GM18526 (cell line): ENCODE measurements around the gene MAP1LC3B2.

Experiments used
- POLR2A ChIP-seq: IDR thresholded peaks from 3 replicates; pipeline ENCODE4 v1.6.1; 2011; ENCODE audit not compliant: insufficient read length; ENCODE audit errors: extremely low read depth

MAP1LC3B2 gene

GRCh38 chr12:116565963-116566362, 6.8 kb downstream of the MAP1LC3B2 start:
- no peak for TF ChIP-seq POLR2A

- no peak for TF ChIP-seq POLR2A
Measured at GRCh38 chr12:116568203-116568602, 9.0 kb downstream of the MAP1LC3B2 start.

DNA sequence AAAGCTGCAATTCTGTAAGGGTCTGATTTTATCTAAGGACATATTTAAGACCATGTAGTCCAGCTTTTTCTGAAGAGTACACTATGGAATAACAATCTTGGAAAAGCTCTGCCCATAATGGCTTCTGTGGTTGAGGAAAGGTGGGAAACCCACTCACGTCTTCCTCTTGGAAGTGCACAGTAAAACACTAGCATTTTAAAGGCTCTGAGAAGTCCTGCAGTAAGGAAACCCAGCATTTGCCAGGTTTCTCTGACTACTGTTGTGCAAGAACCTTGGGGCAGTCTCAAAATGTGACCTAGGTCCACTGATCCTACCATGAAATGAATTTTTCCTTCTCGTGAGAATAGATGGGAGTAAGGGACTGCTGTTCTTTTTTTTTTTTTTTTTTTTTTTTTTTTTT, 11.9 kb downstream of the MAP1LC3B2 start:
- TF ChIP-seq POLR2A = no peak

GRCh38 chr12:116573776-116574175, 14.6 kb downstream of the MAP1LC3B2 start:
- TF ChIP-seq POLR2A = no peak

- TF ChIP-seq POLR2A = no peak
Measured at GRCh38 chr12:116577154-116577561, 18.0 kb downstream of the MAP1LC3B2 start.

DNA sequence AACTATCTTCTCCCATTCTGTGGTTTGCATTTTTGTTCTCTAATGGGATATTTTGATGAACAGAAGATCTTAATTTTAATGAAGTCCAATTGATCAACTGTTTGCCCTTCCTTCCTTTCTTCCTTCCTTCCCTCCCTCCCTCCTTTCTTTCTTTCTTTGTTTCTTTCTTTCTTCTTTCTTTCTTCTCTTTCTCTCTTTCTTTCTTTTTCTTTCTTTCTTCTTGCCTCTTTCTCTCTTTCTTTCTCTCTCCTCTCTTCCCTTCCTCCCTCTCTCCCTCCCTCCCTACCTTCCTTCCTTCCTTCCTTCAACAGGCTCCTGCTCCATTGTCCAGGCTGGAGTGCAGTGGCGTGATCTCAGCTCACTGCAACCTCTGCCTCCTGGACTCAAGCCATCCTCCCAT, 18.9 kb downstream of the MAP1LC3B2 start:
- TF ChIP-seq POLR2A = no peak

GRCh38 chr12:116582610-116583009, 23.4 kb downstream of the MAP1LC3B2 start:
- no peak for TF ChIP-seq POLR2A

GRCh38 chr12:116583129-116583694, 24.0 kb downstream of the MAP1LC3B2 start:
- no peak for TF ChIP-seq POLR2A

DNA sequence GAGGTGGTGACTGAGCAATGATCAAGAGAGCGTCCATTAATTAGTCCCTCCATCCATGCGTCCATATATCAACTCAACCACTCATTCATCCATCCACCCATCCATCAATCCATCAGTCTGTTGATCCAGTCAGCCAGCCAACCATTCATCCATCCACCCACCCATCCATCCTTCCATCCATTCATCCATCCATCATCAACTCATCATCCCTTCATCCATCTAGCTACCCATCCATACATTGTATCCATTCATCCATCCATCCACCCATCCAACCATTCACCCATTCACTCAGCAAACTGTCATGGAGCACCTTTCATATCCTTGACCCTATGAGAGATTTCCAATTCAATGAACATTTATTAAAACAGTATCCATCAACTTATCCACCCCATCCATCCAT, 28.1 kb downstream of the MAP1LC3B2 start:
- no peak for TF ChIP-seq POLR2A

- TF ChIP-seq POLR2A = no peak
Measured at GRCh38 chr12:116588390-116589028, 29.3 kb downstream of the MAP1LC3B2 start.

GRCh38 chr12:116589581-116589980, 30.4 kb downstream of the MAP1LC3B2 start:
- no peak for TF ChIP-seq POLR2A

DNA sequence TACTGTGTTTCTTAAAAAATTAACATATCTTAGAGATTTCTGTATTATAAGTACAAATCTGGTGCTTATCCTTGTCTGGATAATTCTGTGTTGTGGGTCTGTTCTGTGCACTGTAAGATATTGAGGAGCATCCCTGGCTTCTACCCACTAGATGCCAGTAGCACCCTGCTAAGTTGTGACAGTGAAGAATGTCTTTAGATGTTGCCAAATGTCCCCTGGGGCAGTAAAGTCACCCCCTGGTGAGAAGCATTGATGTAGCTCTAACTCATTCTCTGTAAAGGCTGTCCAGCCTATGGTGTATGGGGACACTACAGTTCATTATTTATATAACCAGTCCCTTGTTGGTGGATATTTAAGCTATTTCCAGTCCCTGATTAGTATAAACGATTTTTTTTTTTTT, 31.4 kb downstream of the MAP1LC3B2 start:
- no peak for TF ChIP-seq POLR2A

- no peak for TF ChIP-seq POLR2A
Measured at GRCh38 chr12:116591855-116592637, 32.9 kb downstream of the MAP1LC3B2 start.

DNA sequence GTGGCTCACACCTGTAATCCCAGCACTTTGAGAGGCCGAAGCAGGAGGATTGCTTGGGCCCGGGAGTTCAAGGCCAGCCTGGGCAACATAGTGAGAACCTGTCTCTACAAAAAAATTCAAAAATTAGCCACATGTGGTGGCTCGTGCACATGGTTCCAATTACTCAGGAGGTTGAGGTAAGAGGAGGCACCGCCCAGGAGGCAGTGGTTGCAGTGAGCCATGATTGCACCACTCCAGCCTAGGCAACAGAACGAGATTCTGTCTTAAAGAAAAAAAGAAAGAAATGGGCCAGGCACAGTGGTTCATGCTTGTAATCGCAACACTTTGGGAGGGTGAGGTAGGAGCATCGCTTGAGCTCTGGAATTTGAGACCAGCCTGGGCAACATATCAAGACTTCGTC, 33.5 kb downstream of the MAP1LC3B2 start:
- TF ChIP-seq POLR2A = no peak

DNA sequence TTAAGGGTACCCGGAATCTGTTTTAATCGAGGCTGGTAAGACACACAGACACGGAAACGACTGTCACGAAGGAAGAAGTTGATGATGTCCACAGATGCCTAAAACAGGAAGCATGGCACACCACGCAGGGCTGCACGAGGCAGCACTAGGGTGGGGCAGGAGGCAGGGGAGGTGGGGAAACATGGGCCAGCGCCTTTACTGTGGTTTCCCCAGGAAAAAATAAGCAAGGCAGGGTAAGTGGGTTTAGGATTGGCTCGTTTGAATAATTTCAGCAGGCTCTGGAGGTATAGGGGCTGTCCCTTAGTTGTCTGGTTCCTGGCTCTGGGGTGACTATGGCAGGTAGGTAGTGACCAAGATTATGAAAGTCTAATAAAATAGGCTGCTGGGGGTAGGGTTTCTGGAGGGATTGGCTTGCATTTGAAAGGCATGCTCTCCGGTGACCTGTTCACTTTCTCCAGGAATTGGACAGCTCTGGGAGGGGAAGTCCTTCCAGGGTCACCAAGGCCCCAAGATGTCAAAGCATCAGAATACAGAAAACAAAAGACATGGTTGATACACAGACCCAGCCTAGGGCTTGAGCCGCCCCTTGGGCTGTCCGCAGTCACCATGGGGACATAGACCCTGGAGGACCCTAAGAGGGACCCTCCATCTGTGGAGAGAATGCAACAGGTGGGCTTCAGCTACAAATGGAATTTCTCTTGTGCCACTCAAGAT, 35.3 kb downstream of the MAP1LC3B2 start:
- TF ChIP-seq POLR2A = no peak

DNA sequence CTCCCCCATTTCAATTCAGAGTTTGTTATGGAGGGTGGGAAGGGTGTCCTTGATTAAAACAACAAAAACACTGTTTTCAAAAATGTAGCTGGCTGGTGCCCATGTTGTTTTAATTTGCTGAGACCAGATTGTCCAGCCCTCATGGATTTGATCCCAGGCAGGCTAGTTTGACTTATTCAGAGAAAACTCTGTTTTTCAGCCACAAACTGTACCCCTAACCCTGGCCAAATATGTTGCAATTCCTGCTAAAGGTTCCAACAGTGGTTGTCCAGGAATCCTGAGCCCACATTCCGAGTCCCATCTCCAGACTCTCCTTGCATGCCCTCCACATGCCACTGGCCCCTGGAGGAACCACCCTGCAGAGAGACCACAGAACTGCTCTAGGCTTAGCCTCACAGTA, 36.0 kb downstream of the MAP1LC3B2 start:
- no peak for TF ChIP-seq POLR2A
